Hepatocyte (in vitro differentiated cells): ENCODE results near the gene CACNA1C. TPM values are rescaled to one million over a fixed set of nuclear protein-coding genes. Genes with fewer than 3 reads are reported as not detected.

Experiments used
- DNase-seq: peaks from one replicate; pipeline ENCODE4 v3.0.0-alpha.2; 2016; ENCODE audit warnings: low spot score
- H2AFZ ChIP-seq: fragments of 200-600 bp; sonication (generic); 2 replicates; pipeline ENCODE4 v1.6.0; 2016; ENCODE audit warnings: antibody characterized with exemption, mild to moderate bottlenecking
- H3K27ac ChIP-seq: fragments of 200-600 bp; sonication (generic); 2 replicates; pipeline ENCODE4 v1.5.1; 2016; ENCODE audit warnings: mild to moderate bottlenecking
- H3K27me3 ChIP-seq: fragments of 200-600 bp; sonication (generic); 2 replicates; pipeline ENCODE4 v1.6.1; 2016
- H3K36me3 ChIP-seq: fragments of 200-600 bp; sonication (generic); replicated peaks from 2 replicates; pipeline ENCODE4 v1.5.1; 2016; ENCODE audit warnings: low read depth; ENCODE audit not compliant: insufficient read depth
- H3K4me1 ChIP-seq: fragments of 200-600 bp; sonication (generic); 2 replicates; pipeline ENCODE4 v1.5.1; 2016; ENCODE audit warnings: mild to moderate bottlenecking, moderate library complexity; ENCODE audit not compliant: insufficient read depth
- H3K4me2 ChIP-seq: fragments of 200-600 bp; sonication (generic); 2 replicates; pipeline ENCODE4 v1.6.0; 2016
- H3K4me3 ChIP-seq: fragments of 200-600 bp; sonication (generic); 2 replicates; pipeline ENCODE4 v1.5.1; 2016; ENCODE audit warnings: mild to moderate bottlenecking
- H3K79me2 ChIP-seq: fragments of 200-600 bp; sonication (generic); 2 replicates; pipeline ENCODE4 v1.6.0; 2017; ENCODE audit warnings: mild to moderate bottlenecking
- H3K9me2 ChIP-seq: fragments of 200-600 bp; sonication (generic); replicated peaks from 2 replicates; pipeline ENCODE4 v1.6.0; 2017; ENCODE audit warnings: mild to moderate bottlenecking; ENCODE audit not compliant: insufficient read depth
- H3K9me3 ChIP-seq: fragments of 200-600 bp; sonication (generic); 2 replicates; pipeline ENCODE4 v1.5.1; 2016; ENCODE audit warnings: low read depth, mild to moderate bottlenecking
- H4K20me1 ChIP-seq: fragments of 200-600 bp; sonication (generic); 2 replicates; pipeline ENCODE4 v1.6.0; 2016; ENCODE audit warnings: mild to moderate bottlenecking; ENCODE audit not compliant: insufficient read depth, poor library complexity, severe bottlenecking
- CTCF ChIP-seq: fragments of 200-600 bp; sonication (generic); IDR thresholded peaks from 2 replicates; pipeline ENCODE4 v1.5.1; 2016; ENCODE audit warnings: antibody characterized with exemption, mild to moderate bottlenecking; ENCODE audit not compliant: poor library complexity
- EZH2 ChIP-seq: fragments of 200-600 bp; sonication (generic); IDR thresholded peaks from 2 replicates; pipeline ENCODE4 v1.6.1; 2016; ENCODE audit warnings: antibody characterized with exemption, mild to moderate bottlenecking, borderline replicate concordance
- EZH2phosphoT487 ChIP-seq: fragments of 200-600 bp; sonication (generic); IDR thresholded peaks from one replicate; pipeline ENCODE4 v1.6.1; 2018; ENCODE audit warnings: antibody characterized with exemption, mild to moderate bottlenecking, low read depth, moderate library complexity; ENCODE audit not compliant: unreplicated experiment, severe bottlenecking
- WGBS: methylation state at CpG from one replicate; pipeline ENCODE4 v1.1.6; 2016; ENCODE audit warnings: low lambda C conversion rate; ENCODE audit errors: missing lambda C conversion rate; 5-methylcytosine and 5-hydroxymethylcytosine counted together
- polyA plus RNA-seq: library from polyadenylated mRNA; unstranded; fragments of >200 nt; fragmentation: Nextera tagmentation; extraction: Ambion mirVana; gene quantifications from 2 replicates; pipeline ENCODE4 v1.2.1, GENCODE V29; 2016
- total RNA-seq: library from RNA; depleted of rRNA; stranded (reverse); fragments of >200 nt; gene quantifications from 2 replicates; pipeline ENCODE4 v1.2.3, GENCODE V29; 2014

Gene CACNA1C
- total and polyA plus RNA-seq, 2 experiments from 2014 or later = 3.2 to 4.0 TPM

GRCh38 chr12:2376908-2377657 lies 324.3 kb downstream of the CACNA1C start:
- no peak for DNase-seq
- Histone ChIP-seq H4K20me1 (no peaks in the 10 kb centered on the region), H3K9me2 (no peaks in the 10 kb centered on the region), H3K27me3 (no peaks in the 10 kb centered on the region), H2AFZ (no peak overlapping the region), H3K27ac (no peak overlapping the region), H3K4me3 (no peak overlapping the region), H3K9me3 (no peaks in the 10 kb centered on the region), H3K79me2 (no peaks in the 10 kb centered on the region), H3K36me3 (no peaks in the 10 kb centered on the region), H3K4me1 (no peaks in the 10 kb centered on the region), H3K4me2 (no peak overlapping the region)
- TF ChIP-seq EZH2phosphoT487 = no peak
- TF ChIP-seq EZH2 = no peak
- no peak for TF ChIP-seq CTCF
- 67% methylated on average over 20 of the region's 20 CpGs for WGBS

- Histone ChIP-seq H4K20me1 (no peaks in the 10 kb centered on the region), H3K9me3 (no peaks in the 10 kb centered on the region), H2AFZ (no peak overlapping the region), H3K4me3 (no peak overlapping the region), H3K36me3 (no peaks in the 10 kb centered on the region), H3K79me2 (no peaks in the 10 kb centered on the region), H3K4me2 (no peak overlapping the region), H3K27ac (no peak overlapping the region), H3K9me2 (no peaks in the 10 kb centered on the region), H3K27me3 (no peaks in the 10 kb centered on the region), H3K4me1 (peaks cover 8% of the 10 kb centered on the region)
- 78% methylated on average over 7 of the region's 7 CpGs for WGBS
- no peak for DNase-seq
- TF ChIP-seq EZH2phosphoT487 (no peak), EZH2 (no peak), CTCF (no peak)
Measured at GRCh38 chr12:2378835-2379330, 326.1 kb downstream of the CACNA1C start.

- no peaks in the 10 kb centered on the region for H3K27me3 ChIP-seq
- H3K4me1 ChIP-seq = peaks cover 19% of the 10 kb centered on the region
- WGBS = 79% methylated on average over 2 of the region's 2 CpGs
- DNase-seq = no peak
- no peaks in the 10 kb centered on the region for H4K20me1 ChIP-seq
- no peak overlapping the region for H3K4me2 ChIP-seq
- H3K4me3 ChIP-seq = no peak overlapping the region
- no peak overlapping the region for H2AFZ ChIP-seq
- H3K36me3 ChIP-seq = no peaks in the 10 kb centered on the region
- TF ChIP-seq CTCF = no peak
- TF ChIP-seq EZH2 = no peak
- TF ChIP-seq EZH2phosphoT487 = no peak
- no peak overlapping the region for H3K27ac ChIP-seq
- H3K79me2 ChIP-seq = no peaks in the 10 kb centered on the region
- no peaks in the 10 kb centered on the region for H3K9me3 ChIP-seq
- H3K9me2 ChIP-seq = no peaks in the 10 kb centered on the region
Measured at GRCh38 chr12:2380946-2381345, 328.2 kb downstream of the CACNA1C start.
